ENCODE measurements around the gene CAMTA1.

CAMTA1 gene

GRCh38 chr1:7221826-7222694 lies 436.8 kb downstream of the CAMTA1 start:
- no peak for DNase-seq

- no peak for DNase-seq
Observed at GRCh38 chr1:7222695-7223015, 437.4 kb downstream of the CAMTA1 start.

- no peak for DNase-seq
Observed at GRCh38 chr1:7223334-7224080, 438.3 kb downstream of the CAMTA1 start.

- peak in 1 of 56 donors; percentile 9 for DNase-seq
Observed at GRCh38 chr1:7224081-7224534, 438.9 kb downstream of the CAMTA1 start.

- no peak for DNase-seq
Observed at GRCh38 chr1:7224644-7225043, 439.4 kb downstream of the CAMTA1 start.

GRCh38 chr1:7225711-7226505 lies 440.7 kb downstream of the CAMTA1 start:
- no peak for DNase-seq

GRCh38 chr1:7227654-7228053 lies 442.4 kb downstream of the CAMTA1 start:
- no peak for DNase-seq

- DNase-seq, result no peak
Observed at GRCh38 chr1:7228252-7228961, 443.2 kb downstream of the CAMTA1 start.

GRCh38 chr1:7229186-7229585 lies 443.9 kb downstream of the CAMTA1 start:
- DNase-seq, result no peak

GRCh38 chr1:7229696-7230631 lies 444.7 kb downstream of the CAMTA1 start:
- no peak for DNase-seq

- no peak for DNase-seq
Observed at GRCh38 chr1:7232441-7233236, 447.4 kb downstream of the CAMTA1 start.

GRCh38 chr1:7233237-7233540 lies 447.9 kb downstream of the CAMTA1 start:
- no peak for DNase-seq

- DNase-seq, result no peak
Observed at GRCh38 chr1:7233646-7234470, 448.6 kb downstream of the CAMTA1 start.

- DNase-seq, result no peak
Observed at GRCh38 chr1:7234471-7234755, 449.2 kb downstream of the CAMTA1 start.

- no peak for DNase-seq
Observed at GRCh38 chr1:7235871-7236517, 450.7 kb downstream of the CAMTA1 start.

- no peak for DNase-seq
Observed at GRCh38 chr1:7236844-7237515, 451.7 kb downstream of the CAMTA1 start.

GRCh38 chr1:7247158-7247557 lies 461.9 kb downstream of the CAMTA1 start:
- no peak for DNase-seq

Data from nucleus accumbens (tissue), 56 donors.